Loucy (cell line): ENCODE data around the gene TMEM107.

ENCODE experiments used
- CTCF ChIP-seq: fragments of 200-600 bp; sonication (generic); conservative IDR thresholded peaks from 2 replicates; pipeline ENCODE4 v1.5.1; 2014; ENCODE audit warnings: mild to moderate bottlenecking, antibody characterized with exemption, low read length
- EZH2phosphoT487 ChIP-seq: fragments of 200-600 bp; IDR thresholded peaks from 2 replicates; pipeline ENCODE4 v1.6.1; 2018; ENCODE audit warnings: antibody characterized with exemption, mild to moderate bottlenecking, moderate library complexity, borderline replicate concordance

GRCh38 chr17:8148560-8148959, 27.6 kb downstream of the TMEM107 start:
- TF ChIP-seq CTCF (no peak), EZH2phosphoT487 (no peak)
